HAP-1 (cell line): ENCODE data around the gene DPYSL5.
A peak's percentile ranks its signal among the peaks of the same experiment; 100 is the strongest.

ENCODE experiments used
- DNase-seq, 2 experiments: peaks; one replicate each; pipeline ENCODE4 v3.0.0-alpha.2; 2016 to 2020; ENCODE audit warnings: low spot score in 2 of 2
- H3K27me3 ChIP-seq: fragments of 250-450 bp; sonication (Bioruptor Pico); 2 replicates; pipeline ENCODE4 v1.5.1; 2020; ENCODE audit warnings: low read depth, mild to moderate bottlenecking, moderate library complexity
- H3K36me3 ChIP-seq: fragments of 250-450 bp; sonication (Bioruptor Pico); replicated peaks from 2 replicates; pipeline ENCODE4 v1.5.1; 2020; ENCODE audit warnings: mild to moderate bottlenecking
- H3K4me1 ChIP-seq: fragments of 250-450 bp; sonication (Bioruptor Pico); 2 replicates; pipeline ENCODE4 v1.5.1; 2020; ENCODE audit warnings: mild to moderate bottlenecking
- H3K4me3 ChIP-seq: fragments of 250-450 bp; sonication (Bioruptor Pico); 2 replicates; pipeline ENCODE4 v1.5.1; 2020; ENCODE audit warnings: mild to moderate bottlenecking, moderate library complexity
- H3K9me3 ChIP-seq: fragments of 250-450 bp; sonication (Bioruptor Pico); 2 replicates; pipeline ENCODE4 v1.5.1; 2020; ENCODE audit warnings: mild to moderate bottlenecking, moderate library complexity
- in situ Hi-C: fragments of 300-500 bp; cut with MboI; formaldehyde crosslinking; loops from 3 replicates; pipeline ENCODE4 v1.14.3; 2020; ENCODE audit warnings: low sequenced_read_pairs, inconsistent platforms, mixed read lengths

The DPYSL5 gene

GRCh38 chr2:26982102-26982742 is 134.3 kb downstream of the DPYSL5 start:
- in situ Hi-C loops: no loop called here
- peak; percentile 27 to 63 for DNase-seq
- H3K4me3 ChIP-seq: no peak overlapping the region
- no peaks in the 10 kb centered on the region for H3K4me1 ChIP-seq
- H3K9me3 ChIP-seq: no peaks in the 10 kb centered on the region
- no peaks in the 10 kb centered on the region for H3K36me3 ChIP-seq
- H3K27me3 ChIP-seq: no peaks in the 10 kb centered on the region

GRCh38 chr2:26983746-26984145 is 135.8 kb downstream of the DPYSL5 start:
- Histone ChIP-seq H3K36me3 (no peaks in the 10 kb centered on the region), H3K4me1 (no peaks in the 10 kb centered on the region), H3K27me3 (no peaks in the 10 kb centered on the region), H3K4me3 (no peak overlapping the region), H3K9me3 (no peaks in the 10 kb centered on the region)
- in situ Hi-C loops: no loop called here
- no peak for DNase-seq

GRCh38 chr2:26985807-26986206 is 137.9 kb downstream of the DPYSL5 start:
- in situ Hi-C loops: no loop called here
- Histone ChIP-seq H3K27me3 (no peaks in the 10 kb centered on the region), H3K4me3 (no peak overlapping the region), H3K4me1 (no peaks in the 10 kb centered on the region), H3K36me3 (no peaks in the 10 kb centered on the region), H3K9me3 (no peaks in the 10 kb centered on the region)
- DNase-seq: no peak

- Histone ChIP-seq H3K4me3 (no peak overlapping the region), H3K36me3 (no peaks in the 10 kb centered on the region), H3K4me1 (no peaks in the 10 kb centered on the region), H3K9me3 (no peaks in the 10 kb centered on the region), H3K27me3 (no peaks in the 10 kb centered on the region)
- in situ Hi-C loops: no loop called here
- no peak for DNase-seq
Measured at GRCh38 chr2:26986576-26986975, 138.6 kb downstream of the DPYSL5 start.

GRCh38 chr2:26988058-26988860 is 140.3 kb downstream of the DPYSL5 start:
- in situ Hi-C loops: no loop called here
- no peaks in the 10 kb centered on the region for H3K36me3 ChIP-seq
- DNase-seq: no peak
- no peaks in the 10 kb centered on the region for H3K27me3 ChIP-seq
- H3K9me3 ChIP-seq: no peaks in the 10 kb centered on the region
- no peak overlapping the region for H3K4me3 ChIP-seq
- H3K4me1 ChIP-seq: no peaks in the 10 kb centered on the region

- no peak for DNase-seq
- no peak overlapping the region for H3K4me3 ChIP-seq
Measured at GRCh38 chr2:26989156-26989555, 141.2 kb downstream of the DPYSL5 start.

GRCh38 chr2:26991717-26992116 is 143.8 kb downstream of the DPYSL5 start:
- Histone ChIP-seq H3K36me3 (no peaks in the 10 kb centered on the region), H3K9me3 (no peaks in the 10 kb centered on the region), H3K4me1 (no peaks in the 10 kb centered on the region), H3K27me3 (no peaks in the 10 kb centered on the region), H3K4me3 (no peak overlapping the region)
- no peak for DNase-seq
- in situ Hi-C loops: no loop called here

More at GRCh38 chr2:26989156-26989555, 141.2 kb downstream of the DPYSL5 start:
- in situ Hi-C loops: no loop called here
- H3K27me3 ChIP-seq: no peaks in the 10 kb centered on the region
- no peaks in the 10 kb centered on the region for H3K9me3 ChIP-seq
- no peaks in the 10 kb centered on the region for H3K36me3 ChIP-seq
- no peaks in the 10 kb centered on the region for H3K4me1 ChIP-seq

- in situ Hi-C loops: no loop called here
- DNase-seq: no peak
- Histone ChIP-seq H3K36me3 (no peaks in the 10 kb centered on the region), H3K4me1 (no peaks in the 10 kb centered on the region), H3K9me3 (no peaks in the 10 kb centered on the region), H3K27me3 (no peaks in the 10 kb centered on the region), H3K4me3 (no peak overlapping the region)
Measured at GRCh38 chr2:26993768-26994167, 145.8 kb downstream of the DPYSL5 start.

- in situ Hi-C loops: no loop called here
- DNase-seq: no peak
- H3K27me3 ChIP-seq: no peaks in the 10 kb centered on the region
Measured at GRCh38 chr2:26994983-26995382, 147.1 kb downstream of the DPYSL5 start.

GRCh38 chr2:26997394-26997793 is 149.5 kb downstream of the DPYSL5 start:
- H3K4me3 ChIP-seq: no peak overlapping the region
- H3K27me3 ChIP-seq: no peaks in the 10 kb centered on the region
- DNase-seq: no peak
- no peaks in the 10 kb centered on the region; the same call in 1 of the 2 replicates for H3K4me1 ChIP-seq
- H3K9me3 ChIP-seq: no peaks in the 10 kb centered on the region
- in situ Hi-C loops: no loop called here
- no peaks in the 10 kb centered on the region for H3K36me3 ChIP-seq

More at GRCh38 chr2:26994983-26995382, 147.1 kb downstream of the DPYSL5 start:
- no peaks in the 10 kb centered on the region; the same call in 1 of the 2 replicates for H3K4me1 ChIP-seq
- no peaks in the 10 kb centered on the region for H3K36me3 ChIP-seq
- no peaks in the 10 kb centered on the region for H3K9me3 ChIP-seq
- H3K4me3 ChIP-seq: no peak overlapping the region

GRCh38 chr2:26998323-26998722 is 150.4 kb downstream of the DPYSL5 start:
- H3K36me3 ChIP-seq: no peaks in the 10 kb centered on the region
- H3K4me3 ChIP-seq: no peak overlapping the region
- no peaks in the 10 kb centered on the region; the same call in 1 of the 2 replicates for H3K4me1 ChIP-seq
- no peaks in the 10 kb centered on the region for H3K9me3 ChIP-seq
- DNase-seq: no peak
- in situ Hi-C loops: no loop called here
- H3K27me3 ChIP-seq: no peaks in the 10 kb centered on the region
